HK-2 (cell line): Measurements from ENCODE around the gene AFF2.
"Not testable (repeated sequence)": the region's sequence is repeated elsewhere in the genome, so short reads cannot be mapped to it uniquely, and the experiment has no call there.

Experiments used
- DNase-seq: peaks from one replicate; pipeline ENCODE4 v3.0.0-alpha.2; 2018; ENCODE audit not compliant: unreplicated experiment

AFF2 gene

DNA sequence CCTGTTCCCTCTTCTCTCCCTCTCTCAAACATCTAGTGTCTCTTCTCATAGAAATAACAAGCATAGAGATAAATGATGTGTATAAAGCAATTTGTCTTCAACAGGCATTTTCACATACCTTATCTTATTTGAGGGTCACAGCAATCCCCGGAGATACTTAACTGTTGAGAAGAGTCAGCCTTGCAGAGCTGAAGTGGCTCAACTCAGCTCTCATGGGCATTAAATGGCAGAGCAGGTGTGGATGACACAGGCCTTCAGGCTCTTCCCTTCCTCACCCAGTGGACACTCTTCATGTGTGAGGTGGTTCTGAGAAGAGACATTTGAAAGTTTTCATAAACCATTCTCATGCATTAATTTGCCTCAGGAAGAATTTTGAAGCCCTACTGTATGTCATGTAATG is 134.2 kb downstream of the AFF2 start:
- no peak for DNase-seq

DNA sequence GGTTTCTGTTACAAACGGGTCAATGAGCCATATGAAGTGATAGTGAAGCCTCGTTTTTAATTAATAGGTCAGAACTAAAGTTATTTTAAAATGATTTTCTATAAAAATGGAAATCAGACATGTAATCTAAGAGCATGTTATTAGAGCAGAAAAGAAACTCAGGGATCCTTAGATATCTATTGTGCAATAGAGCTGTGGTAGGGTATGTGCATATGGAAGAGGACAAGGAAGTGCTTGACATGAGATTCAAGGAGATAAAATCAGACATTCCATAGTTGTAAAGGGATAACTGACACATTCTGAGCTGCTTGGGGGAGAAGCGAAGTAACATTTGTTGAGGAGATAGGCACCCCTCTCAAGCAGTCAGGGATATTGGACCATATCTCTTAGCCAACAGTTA is 143.0 kb downstream of the AFF2 start:
- DNase-seq = no peak

DNA sequence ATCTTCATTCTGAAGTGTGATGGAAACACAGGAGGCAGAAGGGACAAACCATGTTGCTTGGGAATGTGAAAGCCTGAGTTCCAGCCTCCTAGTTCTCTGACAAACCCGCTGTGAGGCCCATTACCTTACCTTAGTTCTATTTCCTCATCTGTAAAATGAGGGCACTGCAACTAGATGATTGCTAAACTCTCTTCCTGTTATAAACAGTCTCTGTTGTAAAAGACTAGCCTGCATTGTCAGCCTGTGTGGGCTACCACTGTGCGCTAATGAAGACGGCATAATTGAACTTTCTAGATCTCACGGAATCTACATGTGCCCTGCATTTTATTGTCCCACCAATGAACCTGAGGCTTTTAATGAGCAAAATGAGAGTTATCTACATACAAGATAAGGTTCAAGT is 147.2 kb downstream of the AFF2 start:
- no peak for DNase-seq

DNA sequence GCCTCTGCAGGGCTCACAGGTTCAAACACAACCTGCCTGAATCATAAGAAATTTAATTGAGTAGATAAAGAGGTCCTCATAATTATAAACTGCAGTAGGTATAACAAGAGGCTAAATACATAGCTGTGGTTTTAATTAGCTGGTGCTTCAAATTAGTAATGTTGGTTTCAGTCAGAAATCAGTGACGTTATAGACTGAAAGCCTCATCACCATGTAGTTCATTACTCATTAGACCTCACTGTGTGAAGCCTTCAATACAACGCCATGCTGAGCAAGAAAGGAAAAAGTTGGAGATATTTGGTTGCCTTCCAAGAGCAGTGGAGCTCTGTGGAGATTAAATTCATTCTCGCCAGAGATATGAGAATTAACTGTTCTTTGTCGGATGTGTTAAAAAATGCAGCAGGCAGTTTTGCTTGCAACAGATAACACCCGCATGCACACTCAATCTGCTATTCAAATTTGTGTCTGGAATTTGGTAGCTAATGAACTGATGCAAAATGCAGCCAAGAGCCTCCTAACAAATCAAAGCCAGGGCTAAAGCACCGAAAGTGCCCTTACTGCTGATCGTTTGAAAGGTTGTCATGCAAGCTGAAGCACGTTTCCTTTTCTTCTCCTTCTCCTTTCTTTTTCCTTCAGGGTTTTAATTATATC is 148.9 kb downstream of the AFF2 start:
- DNase-seq = no peak

DNA sequence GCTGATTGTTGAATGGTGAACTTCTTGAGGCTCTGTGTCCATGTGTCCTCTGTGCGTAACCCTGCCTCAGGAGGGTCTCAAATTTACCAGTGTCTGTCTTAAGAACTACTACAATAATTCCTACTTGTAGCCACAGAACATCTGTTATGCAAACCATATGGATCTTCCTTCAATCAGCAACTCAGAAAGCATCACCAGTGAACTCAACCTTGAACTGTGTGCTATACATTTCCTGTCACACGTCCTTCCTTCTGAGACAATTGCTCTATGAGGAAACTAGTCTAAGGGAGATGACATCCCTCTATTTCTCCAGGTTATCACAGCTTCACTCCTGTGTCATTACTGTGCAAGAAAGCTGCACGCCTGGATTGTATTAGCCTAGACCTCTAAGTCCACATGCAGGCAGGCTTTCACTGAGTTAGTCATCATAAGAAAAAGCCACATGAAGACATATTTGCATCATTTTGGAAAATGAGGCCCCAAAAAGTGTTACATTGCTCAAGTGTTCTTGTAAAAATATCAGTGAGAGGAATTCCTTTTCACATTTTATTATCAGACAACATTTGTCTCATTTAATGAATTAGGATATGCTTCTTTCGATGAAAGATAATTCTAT is 157.8 kb downstream of the AFF2 start:
- no peak for DNase-seq

DNA sequence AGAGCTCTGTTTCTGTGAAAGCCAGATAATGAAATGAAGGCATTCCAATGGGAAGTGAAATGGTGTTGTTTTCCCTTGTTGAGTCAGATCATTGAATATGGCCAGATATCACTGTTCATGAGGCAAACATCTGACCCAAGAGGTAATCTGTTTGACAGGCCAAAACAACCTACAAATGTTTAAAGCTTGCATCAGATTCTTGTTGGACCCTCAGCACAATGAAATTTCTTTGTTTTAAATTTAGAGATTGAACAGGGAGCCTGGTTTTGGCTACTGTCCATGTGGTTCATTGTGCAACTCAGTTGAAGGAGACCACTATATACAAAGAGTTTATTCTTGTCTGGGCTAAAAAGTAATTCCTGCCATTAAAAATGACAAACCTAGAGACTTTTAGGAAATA is 159.1 kb downstream of the AFF2 start:
- DNase-seq = no peak

DNA sequence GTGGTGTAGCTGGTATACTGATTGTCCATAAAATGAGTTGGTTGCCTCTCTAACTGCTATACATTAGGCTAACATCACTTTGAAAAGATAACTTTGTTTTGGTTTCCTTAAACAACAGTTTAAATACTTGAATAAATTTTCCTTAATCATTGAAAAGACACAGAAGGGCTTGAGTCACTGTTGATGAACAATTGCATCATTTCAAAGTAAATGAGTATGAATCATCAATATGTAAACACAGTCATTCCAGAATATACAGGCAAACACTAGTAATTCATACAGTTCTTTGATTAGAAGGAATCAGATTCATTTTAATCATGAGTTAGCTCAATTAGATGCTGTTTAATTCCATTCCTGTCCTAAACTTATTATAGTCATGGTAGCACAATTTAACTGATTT is 160.6 kb downstream of the AFF2 start:
- DNase-seq = no peak

DNA sequence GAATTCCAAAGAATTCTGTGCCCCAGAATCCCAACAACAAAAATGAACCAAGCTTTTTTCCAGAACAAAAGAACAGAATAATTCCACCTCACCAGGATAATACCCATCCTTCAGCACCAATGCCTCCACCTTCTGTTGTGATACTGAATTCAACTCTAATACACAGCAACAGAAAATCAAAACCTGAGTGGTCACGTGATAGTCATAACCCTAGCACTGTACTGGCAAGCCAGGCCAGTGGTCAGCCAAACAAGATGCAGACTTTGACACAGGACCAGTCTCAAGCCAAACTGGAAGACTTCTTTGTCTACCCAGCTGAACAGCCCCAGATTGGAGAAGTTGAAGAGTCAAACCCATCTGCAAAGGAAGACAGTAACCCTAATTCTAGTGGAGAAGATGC is 161.6 kb downstream of the AFF2 start:
- DNase-seq = no peak

DNA sequence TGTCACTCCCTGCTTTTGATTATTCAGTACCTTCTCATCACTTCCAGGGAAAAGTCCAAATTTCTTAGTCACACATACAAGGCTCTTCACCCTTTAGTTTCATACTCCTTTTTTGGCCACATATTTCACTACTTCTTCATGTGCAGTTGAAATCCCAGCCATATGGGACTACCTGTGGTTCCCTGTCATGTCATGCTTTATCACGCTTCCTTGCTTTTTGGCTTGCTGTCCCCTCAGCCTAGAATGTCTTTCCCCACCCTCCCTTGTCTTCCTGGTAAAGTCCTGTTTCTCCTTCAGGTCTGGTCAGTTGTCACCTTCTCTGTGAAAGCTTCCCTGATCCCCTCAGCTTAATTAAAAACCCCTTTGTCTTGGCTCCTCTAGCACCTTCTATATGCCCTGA is 163.8 kb downstream of the AFF2 start:
- DNase-seq = no peak

DNA sequence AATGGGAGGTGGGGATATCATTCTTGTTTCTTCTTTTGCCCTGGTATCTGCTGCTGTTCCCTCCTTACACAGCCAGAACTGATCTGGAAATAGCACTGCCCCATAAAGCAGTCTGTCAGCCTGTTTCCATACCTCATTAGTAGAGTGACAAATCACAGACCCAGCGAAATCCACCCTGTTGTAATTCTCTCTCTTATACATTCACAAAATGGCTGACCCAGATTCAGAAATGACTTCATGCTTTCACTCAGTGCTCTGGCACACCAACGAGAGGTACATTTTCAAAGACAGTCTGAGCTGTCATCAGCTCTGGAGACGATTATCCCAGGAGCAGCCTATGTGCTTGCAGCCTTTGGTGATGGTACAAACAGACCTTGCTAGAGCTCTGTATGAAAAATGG is 164.6 kb downstream of the AFF2 start:
- no peak for DNase-seq

DNA sequence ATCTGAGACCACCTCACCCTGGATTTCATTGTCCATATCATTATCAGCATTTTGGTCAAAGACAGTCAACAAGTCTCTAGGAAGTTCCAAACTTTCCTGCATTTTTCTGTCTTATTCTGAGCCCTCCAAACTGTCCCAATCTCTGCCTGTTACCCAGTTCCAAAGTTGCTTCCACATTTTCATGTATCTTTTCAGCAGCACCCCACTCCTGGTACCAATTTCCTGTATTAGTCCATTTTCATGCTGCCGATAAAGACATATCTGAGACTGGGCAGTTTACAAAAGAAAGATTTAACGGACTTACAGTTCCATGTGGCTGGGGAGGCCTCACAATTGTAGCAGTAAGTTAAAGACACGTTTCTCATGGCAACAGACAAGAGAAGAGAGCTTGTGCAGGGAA is 168.8 kb downstream of the AFF2 start:
- DNase-seq = not testable (repeated sequence)

DNA sequence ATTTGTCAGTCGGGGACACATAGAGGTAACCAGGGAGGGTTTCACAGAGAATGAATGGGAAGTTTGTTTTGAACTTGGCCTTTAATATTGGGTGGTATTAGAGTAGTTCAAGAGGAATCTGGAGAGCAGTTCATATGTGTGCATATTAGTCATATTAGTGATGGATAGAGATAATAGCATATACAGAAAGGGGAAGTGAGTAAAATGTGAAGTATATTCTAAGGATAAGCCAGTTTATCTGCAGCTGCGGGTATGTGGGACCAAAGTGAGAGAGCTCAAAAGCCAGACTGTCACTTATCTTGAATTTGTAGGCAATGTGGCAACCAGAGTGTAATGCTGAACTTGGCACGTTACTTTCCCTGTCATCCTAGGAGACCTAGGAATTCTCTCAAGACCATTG is 169.9 kb downstream of the AFF2 start:
- no peak for DNase-seq

DNA sequence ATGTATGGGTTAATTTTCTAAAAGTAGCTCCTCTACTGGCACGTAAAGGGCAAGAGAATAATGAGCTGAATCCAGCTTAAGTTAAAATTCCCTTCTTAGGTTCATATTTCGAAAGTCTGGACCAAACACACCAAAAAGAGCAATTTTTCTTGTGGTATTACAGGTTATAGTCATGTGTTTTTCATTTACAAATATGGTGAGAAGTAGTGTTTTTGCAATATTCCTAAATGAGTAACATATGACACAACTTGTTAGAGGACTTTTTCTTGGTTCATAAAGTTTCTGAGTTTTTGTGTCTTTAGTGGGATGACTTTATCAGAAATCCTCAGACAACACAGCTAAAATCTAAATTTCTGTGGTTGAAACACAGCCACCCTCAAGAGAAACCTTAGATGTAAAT is 172.1 kb downstream of the AFF2 start:
- DNase-seq = no peak

DNA sequence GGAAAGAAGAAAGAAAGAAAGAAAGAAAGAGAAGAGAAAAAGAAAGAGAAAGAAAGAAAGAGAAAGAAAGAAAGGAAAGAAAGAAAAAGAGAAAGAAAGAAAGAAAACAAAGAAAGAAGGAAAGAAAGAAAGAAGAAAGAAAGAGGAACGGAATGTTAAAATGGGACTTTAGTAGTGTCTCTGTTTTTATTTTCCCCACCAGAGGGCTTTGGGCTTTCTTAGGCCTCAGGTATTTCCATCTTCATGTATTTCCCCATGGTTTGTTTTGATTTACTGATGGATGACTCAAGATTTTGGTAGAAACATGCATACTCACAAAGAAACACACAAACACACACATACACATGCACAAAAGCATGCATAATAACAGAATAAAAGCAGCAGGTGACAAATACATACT is 181.2 kb downstream of the AFF2 start:
- no peak for DNase-seq

DNA sequence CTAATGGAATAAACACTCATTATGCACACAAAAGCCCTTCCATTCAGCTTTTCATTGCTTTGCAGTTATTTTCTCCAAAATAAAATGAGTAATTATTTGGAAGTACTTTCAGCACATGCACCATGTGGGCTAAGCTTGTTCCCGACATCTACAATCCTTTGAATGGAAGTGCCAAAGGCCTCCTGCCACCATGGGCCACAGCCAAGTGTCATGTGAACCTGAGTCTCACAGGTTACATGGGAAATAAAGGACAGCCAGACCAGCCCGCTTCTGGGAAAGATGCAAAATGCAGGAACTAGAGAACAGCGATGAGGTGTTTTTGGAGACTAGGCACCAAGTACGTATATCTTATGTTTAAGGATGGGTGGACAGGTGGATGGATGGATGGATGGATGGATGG is 181.8 kb downstream of the AFF2 start:
- DNase-seq = no peak

DNA sequence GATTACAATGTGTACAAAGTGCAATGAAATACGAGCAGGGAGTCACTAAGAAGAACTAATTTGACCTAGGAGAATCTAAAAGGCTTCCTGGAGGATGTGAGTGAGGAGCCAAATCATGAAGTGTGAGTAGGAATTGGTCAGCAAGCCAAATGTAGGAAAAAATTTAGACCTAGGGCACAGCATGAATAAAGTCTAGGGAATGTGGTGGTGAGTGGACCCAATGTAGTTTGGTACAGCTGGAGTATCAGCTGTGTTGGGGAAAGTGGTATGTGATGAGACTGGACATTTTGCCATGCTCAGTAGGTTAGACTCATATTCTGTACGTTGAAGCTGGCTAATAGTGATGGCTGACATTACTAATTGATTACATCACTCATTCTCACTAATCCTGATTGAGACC is 191.0 kb downstream of the AFF2 start:
- no peak for DNase-seq

DNA sequence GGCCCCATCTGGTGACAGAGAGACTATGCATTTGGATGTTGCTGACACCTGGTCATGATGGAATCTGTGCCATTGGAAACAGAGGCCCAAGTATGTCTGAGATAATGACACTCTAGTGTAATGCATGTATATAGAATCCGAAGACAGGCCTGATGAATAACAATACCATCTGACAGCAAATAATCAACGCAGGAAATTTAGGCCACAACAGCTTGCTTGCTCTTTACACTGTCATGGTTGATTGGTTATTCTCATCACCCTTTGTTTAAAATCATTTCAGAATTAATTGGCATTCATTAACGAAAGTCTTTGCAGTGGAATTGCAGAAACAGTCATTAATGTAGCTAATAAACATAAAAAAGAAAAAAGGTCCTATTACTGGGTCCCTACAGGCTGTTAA is 194.8 kb downstream of the AFF2 start:
- DNase-seq = no peak

DNA sequence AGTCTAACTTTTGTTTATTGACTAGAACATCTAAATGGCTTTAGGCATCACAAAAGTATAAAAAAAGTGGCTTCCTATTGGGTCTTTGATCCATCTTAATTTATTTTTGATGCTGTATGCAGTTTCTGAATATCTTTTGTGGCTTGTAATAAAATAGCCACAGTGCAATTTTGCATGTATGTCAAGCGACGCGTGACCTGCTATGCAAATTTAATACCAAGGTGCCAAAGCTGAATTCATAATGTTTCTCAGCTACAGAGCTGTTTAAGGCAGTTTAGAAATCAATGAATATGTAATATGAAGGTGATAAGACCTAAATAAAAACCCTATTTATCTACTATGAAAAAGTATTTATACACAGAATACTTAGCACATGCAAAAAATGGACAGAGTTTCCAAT is 197.8 kb downstream of the AFF2 start:
- DNase-seq = no peak

DNA sequence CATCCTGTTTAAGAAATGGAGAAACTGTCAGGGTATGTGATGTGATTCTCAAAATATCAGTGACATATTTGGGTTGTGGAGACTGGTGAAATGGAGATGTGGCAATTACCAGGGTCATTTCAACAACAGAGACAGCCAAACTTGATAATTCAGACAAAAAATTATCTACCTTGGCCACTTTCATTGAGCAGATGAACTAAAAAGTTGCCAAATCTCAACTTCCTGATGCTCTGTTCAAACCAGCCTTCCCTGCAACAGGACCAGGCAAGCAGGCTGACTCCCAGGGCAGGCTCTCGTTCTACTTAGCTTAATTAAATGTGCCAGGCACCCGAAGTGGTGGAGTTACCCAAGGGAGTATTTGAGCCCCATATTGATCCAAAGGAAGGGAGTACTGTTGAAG is 199.6 kb downstream of the AFF2 start:
- DNase-seq = no peak

DNA sequence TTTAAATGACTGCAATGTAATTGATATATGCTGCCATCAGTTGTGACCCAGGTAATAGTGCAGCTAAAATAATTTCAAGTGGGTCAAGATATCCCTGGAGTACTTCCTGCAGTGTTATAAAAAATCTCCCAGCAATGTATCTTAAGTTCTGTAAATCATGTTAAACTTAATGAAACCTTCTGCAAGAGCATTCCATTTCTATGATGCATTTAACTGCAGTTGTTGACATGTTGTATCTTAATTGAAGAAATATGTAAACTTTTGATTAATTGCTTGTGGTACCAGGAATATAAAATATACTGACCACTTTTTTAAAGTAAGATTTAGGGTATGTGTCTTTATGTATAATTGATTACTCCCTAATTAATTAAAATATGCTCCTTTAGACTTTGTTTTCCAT is 213.6 kb downstream of the AFF2 start:
- no peak for DNase-seq

DNA sequence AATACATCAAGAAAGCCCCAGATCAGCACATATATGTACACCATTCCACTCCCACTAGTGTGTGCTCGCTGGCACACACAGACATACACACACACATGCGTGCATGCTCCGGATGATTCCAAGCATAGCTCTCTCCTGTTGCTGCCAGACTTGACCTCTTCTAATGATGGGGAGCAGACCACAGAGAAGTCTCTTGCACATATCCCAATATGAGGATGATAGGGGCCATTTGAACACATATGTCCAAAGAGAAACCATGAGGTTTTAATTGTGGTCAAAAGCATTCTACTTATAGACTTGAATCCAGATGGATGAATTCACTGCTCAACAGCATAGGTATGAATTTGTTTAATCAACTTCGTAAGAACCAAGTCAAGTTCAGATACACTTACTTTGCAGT is 214.9 kb downstream of the AFF2 start:
- no peak for DNase-seq

DNA sequence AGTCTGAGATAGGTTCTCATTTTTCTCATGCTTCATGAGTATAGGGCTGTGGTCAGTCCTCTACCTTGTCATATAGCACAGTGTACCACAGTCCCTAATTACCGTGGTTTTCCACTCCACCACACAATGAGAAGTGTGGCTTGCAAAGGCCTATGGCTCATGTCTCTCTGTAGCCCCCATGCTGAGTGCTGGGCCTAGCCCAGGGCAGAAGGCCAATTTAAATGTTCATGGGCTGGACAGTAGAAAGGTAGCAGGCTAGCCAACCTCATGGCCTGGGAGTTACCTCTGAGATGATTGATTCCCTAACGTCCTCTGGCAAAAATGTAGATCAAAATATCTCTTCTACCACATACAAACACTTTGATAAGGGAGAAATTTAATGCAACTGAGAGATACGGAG is 222.5 kb downstream of the AFF2 start:
- no peak for DNase-seq

DNA sequence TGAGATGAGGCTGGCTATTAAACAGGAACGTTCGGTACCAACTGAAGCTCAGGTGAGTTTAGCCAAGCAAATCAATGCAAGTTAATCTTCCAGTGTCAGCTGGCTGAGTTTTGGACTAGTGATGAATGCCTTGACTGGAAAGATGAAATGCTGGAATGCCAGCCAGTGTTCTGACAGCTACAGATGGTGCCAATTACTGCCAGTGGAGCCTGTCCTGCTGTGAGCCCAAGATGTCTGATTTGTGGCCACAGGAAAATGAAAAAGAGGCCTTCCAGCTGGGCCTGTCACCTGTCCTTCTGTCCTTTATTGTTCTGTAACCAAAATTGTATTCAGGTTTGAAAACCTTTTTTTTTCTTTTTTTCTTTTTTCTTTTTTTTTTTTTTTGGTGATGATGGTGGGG is 223.1 kb downstream of the AFF2 start:
- no peak for DNase-seq

DNA sequence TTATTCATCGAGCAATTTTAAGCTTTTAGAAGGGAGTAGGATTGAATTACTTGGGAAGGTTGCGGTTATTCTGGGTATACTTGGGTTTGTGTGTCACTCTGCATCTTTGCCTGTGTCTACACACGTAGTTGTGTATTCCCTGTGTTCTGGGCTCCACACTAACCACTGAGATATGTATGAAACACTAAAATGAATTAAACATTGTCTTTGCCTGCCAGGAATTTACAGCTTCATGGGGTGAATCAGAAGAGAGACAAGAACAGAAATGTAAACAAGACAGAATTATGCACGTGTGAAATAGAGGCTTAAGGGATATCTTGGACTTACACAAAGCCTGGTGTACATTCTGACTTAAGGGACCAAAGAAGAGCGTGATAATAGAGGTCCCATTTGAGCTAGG is 228.5 kb downstream of the AFF2 start:
- no peak for DNase-seq
